K562 (cell line): ENCODE data around the gene WDR27. TPM values are rescaled to one million over a fixed set of nuclear protein-coding genes. Genes with fewer than 3 reads are reported as not detected.

Experiments
- ATAC-seq: fragments of 200-7000 bp; cut with Tn5 transposase; 3 replicates; pipeline ENCODE4 v1.9.1; 2020; ENCODE audit warnings: moderate library complexity
- BruUV-seq: library from RNA; stranded (reverse); fragments of 400-500 nt; replicated peaks from 2 replicates; lab custom pipeline; 2021; lab: Mats Ljungman, UMichigan
- CTCF ChIA-PET: fragments of 300-600 bp; formaldehyde crosslinking; extraction: SDS; loops from one replicate; lab custom pipeline; 2021; ENCODE audit warnings: low intra/inter-chr PET ratio; lab: Yijun Ruan, JAX
- POLR2A ChIA-PET: fragments of 300-600, 350-650 bp; sonication (Branson Sonifier 250); formaldehyde crosslinking; extraction: SDS; loops from one replicate; lab custom pipeline; 2021; ENCODE audit warnings: antibody characterized with exemption, inconsistent platforms; lab: Yijun Ruan, JAX
- DNase-seq, 4 experiments: peaks; one replicate each; pipeline versions ENCODE4 v3.0.0 to v3.0.0-alpha.2; 2011 to 2018; ENCODE audit warnings: low spot score in 3 of 4, mixed read lengths in 3 of 4; ENCODE audit errors: extremely low read depth in 1 of 4
- FAIRE-seq: peaks from 2 replicates; lab custom pipeline; 2011; peaks lifted over from hg19 to GRCh38; lab: Jason Lieb, UNC
- H2AFZ ChIP-seq: 2 replicates; pipeline ENCODE4 v1.6.0; 2011; ENCODE audit warnings: low read depth, low read length, control low read depth, inconsistent platforms
- H3K27ac ChIP-seq: fragments of 200-600 bp; 3 replicates; pipeline ENCODE4 v1.8.0; 2011; ENCODE audit warnings: low read depth, mild to moderate bottlenecking, control low read depth, inconsistent platforms, low read length, moderate library complexity, mixed read lengths; ENCODE audit errors: extremely low read depth
- H3K27me3 ChIP-seq, 2 experiments: fragments of 300-600 bp in 1 of 2; 2 replicates in 1 of 2; 3 replicates in 1 of 2; pipeline versions ENCODE4 v1.6.0 to v1.8.0; 2011; ENCODE audit warnings: inconsistent platforms in 2 of 2, low read length in 2 of 2, mild to moderate bottlenecking in 1 of 2, mixed read lengths in 1 of 2, moderate library complexity in 1 of 2; ENCODE audit not compliant: control insufficient read depth in 2 of 2, insufficient read depth in 2 of 2
- H3K36me3 ChIP-seq: fragments of 300-600 bp; 3 replicates; pipeline ENCODE4 v1.8.0; 2011; ENCODE audit warnings: mild to moderate bottlenecking, low read length, inconsistent platforms; ENCODE audit not compliant: control insufficient read depth, insufficient read depth
- H3K4me1 ChIP-seq, 2 experiments: fragments of 200-600 bp in 1 of 2; replicated peaks in 1 of 2; 2 replicates in 1 of 2; 3 replicates in 1 of 2; pipeline versions ENCODE4 v1.5.1 to v1.8.0; 2011; ENCODE audit warnings: inconsistent platforms in 2 of 2, low read length in 2 of 2, mild to moderate bottlenecking in 1 of 2, mixed read lengths in 1 of 2, moderate library complexity in 1 of 2; ENCODE audit not compliant: control insufficient read depth in 2 of 2, insufficient read depth in 2 of 2
- H3K4me2 ChIP-seq: 2 replicates; pipeline ENCODE4 v1.6.1; 2011; ENCODE audit warnings: low read length, control low read depth, inconsistent platforms, mixed read lengths; ENCODE audit not compliant: insufficient read depth
- H3K4me3 ChIP-seq: fragments of 200-600 bp; sonication (generic), shearing (Covaris generic); 2 replicates; pipeline ENCODE4 v1.5.1; 2016; ENCODE audit warnings: control low read depth, inconsistent platforms
- H3K79me2 ChIP-seq: fragments of 200-600 bp; 3 replicates; pipeline ENCODE4 v1.8.0; 2011; ENCODE audit warnings: low read length, inconsistent platforms; ENCODE audit not compliant: control insufficient read depth, insufficient read depth
- H3K9ac ChIP-seq, 2 experiments: 2 replicates each; pipeline versions ENCODE4 v1.6.0 to v1.6.1; 2011; ENCODE audit warnings: low read depth in 2 of 2, low read length in 2 of 2, control low read depth in 1 of 2, inconsistent platforms in 1 of 2, mild to moderate bottlenecking in 1 of 2, mixed read lengths in 1 of 2; ENCODE audit not compliant: insufficient read depth in 1 of 2
- H3K9me1 ChIP-seq: one replicate; pipeline ENCODE4 v1.6.0; 2011; ENCODE audit warnings: inconsistent platforms, mild to moderate bottlenecking, low read length, moderate library complexity; ENCODE audit not compliant: control insufficient read depth, insufficient read depth
- H3K9me3 ChIP-seq: replicated peaks from 2 replicates; pipeline ENCODE4 v1.5.1; 2011; ENCODE audit warnings: low read depth, low read length, inconsistent platforms; ENCODE audit not compliant: control insufficient read depth, insufficient read depth
- H4K20me1 ChIP-seq: replicated peaks from 2 replicates; pipeline ENCODE4 v1.6.1; 2011; ENCODE audit warnings: low read length, inconsistent platforms, mixed read lengths; ENCODE audit not compliant: control insufficient read depth, insufficient read depth
- CEBPB ChIP-seq: fragments of 450-650 bp; IDR thresholded peaks from 2 replicates; pipeline ENCODE4 v1.6.1; 2016; ENCODE audit warnings: missing genetic modification characterization, missing compliant biosample characterization
- HMGXB4 ChIP-seq: sonication (generic); formaldehyde crosslinking; IDR thresholded peaks from 2 replicates; pipeline ENCODE4 v1.8.1; 2023; ENCODE audit warnings: mild to moderate bottlenecking, missing genetic modification reagents
- PREB ChIP-seq: sonication (generic); formaldehyde crosslinking; IDR thresholded peaks from 2 replicates; pipeline ENCODE4 v1.8.1; 2023; ENCODE audit warnings: mild to moderate bottlenecking, missing genetic modification reagents
- RBM22 ChIP-seq: fragments of 200-400 bp; formaldehyde crosslinking; IDR thresholded peaks from 2 replicates; pipeline ENCODE4 v1.6.1; 2018; ENCODE audit warnings: low read length, low read depth; ENCODE audit not compliant: poor library complexity, severe bottlenecking
- SETDB1 ChIP-seq: IDR thresholded peaks from one replicate; pipeline ENCODE4 v1.6.1; 2012; ENCODE audit warnings: low read length, control low read depth, inconsistent platforms
- SMARCA5 ChIP-seq: fragments of 450-650 bp; IDR thresholded peaks from 2 replicates; pipeline ENCODE4 v1.6.1; 2016
- ZNF717 ChIP-seq: fragments of 250-450 bp; sonication (Bioruptor Pico); IDR thresholded peaks from 2 replicates; pipeline ENCODE4 v1.5.0; 2021
- WGBS: fragments of 100-300 bp; shearing (Covaris generic); methylation state at CpG from one replicate; pipeline ENCODE4 v1.1.6; 2016; ENCODE audit warnings: low coverage, mixed read lengths; ENCODE audit not compliant: insufficient coverage; ENCODE audit errors: missing lambda C conversion rate; 5-methylcytosine and 5-hydroxymethylcytosine counted together
- in situ Hi-C: fragments of 300-500 bp; cut with MboI; formaldehyde crosslinking; loops from 4 replicates; pipeline ENCODE4 v1.15.0; 2018; ENCODE audit warnings: inconsistent platforms, mixed read lengths
- intact Hi-C: fragments of 100-400 bp; cut with micrococcal nuclease; formaldehyde crosslinking; loops from 2 replicates; pipeline ENCODE4 v1.14.2; 2022
- polyA plus RNA-seq, 8 experiments: library from polyadenylated mRNA; depleted of rRNA in 4 of 8; stranded (reverse) in 5 of 8; unstranded in 3 of 8; fragments of >200 nt; fragmentation: Nextera tagmentation in 2 of 8; fragmentation: Illumina TruSeq in 1 of 8; extraction: Ambion mirVana in 2 of 8; extraction: Trizol in 1 of 8; gene quantifications; 2 replicates each; pipeline versions ENCODE4 v1.2.1 to v1.2.3, GENCODE V29; 2011 to 2014; ENCODE audit warnings: inconsistent platforms in 1 of 8, missing spikeins in 1 of 8
- total RNA-seq, 7 experiments: library from RNA; depleted of rRNA in 6 of 7; stranded (reverse); fragments of >200 nt in 6 of 7; fragmentation: Illumina TruSeq in 2 of 7; extraction: Trizol in 2 of 7; gene quantifications; 2 replicates each; pipeline versions ENCODE4 v1.2.1 to v1.2.3, GENCODE V29; 2011 to 2021; ENCODE audit warnings: low replicate concordance in 1 of 7
- TF ChIP-seq, protein P1 (sequence below): fragments of 250-450 bp; sonication (Bioruptor Pico); IDR thresholded peaks from 2 replicates; pipeline ENCODE4 v1.5.0; 2022; ENCODE audit warnings: mild to moderate bottlenecking
- TF ChIP-seq, protein P2 (sequence below): sonication (generic); formaldehyde crosslinking; IDR thresholded peaks from 2 replicates; pipeline ENCODE4 v1.8.0; 2022; ENCODE audit warnings: mild to moderate bottlenecking, missing genetic modification reagents
- TF ChIP-seq, protein P3 (sequence below): fragments of 450-650 bp; IDR thresholded peaks from 2 replicates; pipeline ENCODE4 v1.6.1; 2017; ENCODE audit warnings: antibody characterized with exemption

WDR27 gene
- total and polyA plus RNA-seq, 9 of the 15 experiments (the other 6 are each of a cell fraction or from before 2014, with no cell fraction given): 4.3 to 77.2 (median 22.7) TPM

DNA sequence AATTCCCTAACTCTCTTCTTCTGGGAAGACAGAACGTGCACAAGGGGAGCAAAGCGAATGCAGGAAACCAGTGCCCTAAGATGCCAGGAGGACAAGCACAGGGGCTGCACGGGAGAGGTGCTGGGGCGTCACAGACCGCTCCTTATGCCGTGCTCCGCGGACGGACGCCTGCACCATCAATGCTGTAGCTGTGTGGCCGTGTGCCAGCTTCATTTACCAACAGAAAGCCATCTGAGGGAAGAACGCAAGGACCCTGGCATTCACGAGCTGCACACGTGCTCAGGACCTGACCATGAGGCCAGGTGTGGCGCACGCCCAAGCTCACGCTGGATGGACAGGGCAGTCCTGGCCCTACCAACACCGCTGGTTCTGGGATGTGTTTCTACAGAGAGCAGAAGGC lies 35.4 kb downstream of the WDR27 start:
- ATAC-seq (no peak), DNase-seq (no peak), FAIRE-seq (no peak)
- Histone ChIP-seq H3K36me3 (peaks cover 76% of the 10 kb centered on the region), H3K27ac (no peak overlapping the region), H3K79me2 (no peaks in the 10 kb centered on the region), H3K27me3 (no peaks in the 10 kb centered on the region), H3K9me1 (peaks cover under 1% of the 10 kb centered on the region), H3K9me3 (no peaks in the 10 kb centered on the region), H3K4me2 (no peak overlapping the region), H3K4me3 (no peak overlapping the region), H2AFZ (no peak overlapping the region), H3K4me1 (no peaks in the 10 kb centered on the region; a peak in 1 of 5 replicates), H3K9ac (peak overlapping the region in 1 of 2 experiments; percentile 29; a peak in 1 of 4 replicates), H4K20me1 (no peaks in the 10 kb centered on the region)
- WGBS: 89% methylated on average over 18 of the region's 18 CpGs
- intact Hi-C loops (no loop called here), in situ Hi-C loops (no loop called here)
- POLR2A ChIA-PET: no interaction called here
- CTCF ChIA-PET: no interaction called here
- no TSS peak for BruUV-seq
- TF ChIP-seq SETDB1: no peak
- TF ChIP-seq HMGXB4: no peak
- TF ChIP-seq, protein P1, sequence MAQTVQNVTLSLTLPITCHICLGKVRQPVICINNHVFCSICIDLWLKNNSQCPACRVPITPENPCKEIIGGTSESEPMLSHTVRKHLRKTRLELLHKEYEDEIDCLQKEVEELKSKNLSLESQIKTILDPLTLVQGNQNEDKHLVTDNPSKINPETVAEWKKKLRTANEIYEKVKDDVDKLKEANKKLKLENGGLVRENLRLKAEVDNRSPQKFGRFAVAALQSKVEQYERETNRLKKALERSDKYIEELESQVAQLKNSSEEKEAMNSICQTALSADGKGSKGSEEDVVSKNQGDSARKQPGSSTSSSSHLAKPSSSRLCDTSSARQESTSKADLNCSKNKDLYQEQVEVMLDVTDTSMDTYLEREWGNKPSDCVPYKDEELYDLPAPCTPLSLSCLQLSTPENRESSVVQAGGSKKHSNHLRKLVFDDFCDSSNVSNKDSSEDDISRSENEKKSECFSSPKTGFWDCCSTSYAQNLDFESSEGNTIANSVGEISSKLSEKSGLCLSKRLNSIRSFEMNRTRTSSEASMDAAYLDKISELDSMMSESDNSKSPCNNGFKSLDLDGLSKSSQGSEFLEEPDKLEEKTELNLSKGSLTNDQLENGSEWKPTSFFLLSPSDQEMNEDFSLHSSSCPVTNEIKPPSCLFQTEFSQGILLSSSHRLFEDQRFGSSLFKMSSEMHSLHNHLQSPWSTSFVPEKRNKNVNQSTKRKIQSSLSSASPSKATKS (CRISPR knock-in tag): no peak
- TF ChIP-seq PREB (CRISPR knock-in tag): no peak
- TF ChIP-seq SMARCA5: no peak
- TF ChIP-seq CEBPB (tag): no peak
- TF ChIP-seq, protein P2, sequence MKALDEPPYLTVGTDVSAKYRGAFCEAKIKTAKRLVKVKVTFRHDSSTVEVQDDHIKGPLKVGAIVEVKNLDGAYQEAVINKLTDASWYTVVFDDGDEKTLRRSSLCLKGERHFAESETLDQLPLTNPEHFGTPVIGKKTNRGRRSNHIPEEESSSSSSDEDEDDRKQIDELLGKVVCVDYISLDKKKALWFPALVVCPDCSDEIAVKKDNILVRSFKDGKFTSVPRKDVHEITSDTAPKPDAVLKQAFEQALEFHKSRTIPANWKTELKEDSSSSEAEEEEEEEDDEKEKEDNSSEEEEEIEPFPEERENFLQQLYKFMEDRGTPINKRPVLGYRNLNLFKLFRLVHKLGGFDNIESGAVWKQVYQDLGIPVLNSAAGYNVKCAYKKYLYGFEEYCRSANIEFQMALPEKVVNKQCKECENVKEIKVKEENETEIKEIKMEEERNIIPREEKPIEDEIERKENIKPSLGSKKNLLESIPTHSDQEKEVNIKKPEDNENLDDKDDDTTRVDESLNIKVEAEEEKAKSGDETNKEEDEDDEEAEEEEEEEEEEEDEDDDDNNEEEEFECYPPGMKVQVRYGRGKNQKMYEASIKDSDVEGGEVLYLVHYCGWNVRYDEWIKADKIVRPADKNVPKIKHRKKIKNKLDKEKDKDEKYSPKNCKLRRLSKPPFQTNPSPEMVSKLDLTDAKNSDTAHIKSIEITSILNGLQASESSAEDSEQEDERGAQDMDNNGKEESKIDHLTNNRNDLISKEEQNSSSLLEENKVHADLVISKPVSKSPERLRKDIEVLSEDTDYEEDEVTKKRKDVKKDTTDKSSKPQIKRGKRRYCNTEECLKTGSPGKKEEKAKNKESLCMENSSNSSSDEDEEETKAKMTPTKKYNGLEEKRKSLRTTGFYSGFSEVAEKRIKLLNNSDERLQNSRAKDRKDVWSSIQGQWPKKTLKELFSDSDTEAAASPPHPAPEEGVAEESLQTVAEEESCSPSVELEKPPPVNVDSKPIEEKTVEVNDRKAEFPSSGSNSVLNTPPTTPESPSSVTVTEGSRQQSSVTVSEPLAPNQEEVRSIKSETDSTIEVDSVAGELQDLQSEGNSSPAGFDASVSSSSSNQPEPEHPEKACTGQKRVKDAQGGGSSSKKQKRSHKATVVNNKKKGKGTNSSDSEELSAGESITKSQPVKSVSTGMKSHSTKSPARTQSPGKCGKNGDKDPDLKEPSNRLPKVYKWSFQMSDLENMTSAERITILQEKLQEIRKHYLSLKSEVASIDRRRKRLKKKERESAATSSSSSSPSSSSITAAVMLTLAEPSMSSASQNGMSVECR: no peak
- TF ChIP-seq RBM22: no peak
- TF ChIP-seq, protein P3, sequence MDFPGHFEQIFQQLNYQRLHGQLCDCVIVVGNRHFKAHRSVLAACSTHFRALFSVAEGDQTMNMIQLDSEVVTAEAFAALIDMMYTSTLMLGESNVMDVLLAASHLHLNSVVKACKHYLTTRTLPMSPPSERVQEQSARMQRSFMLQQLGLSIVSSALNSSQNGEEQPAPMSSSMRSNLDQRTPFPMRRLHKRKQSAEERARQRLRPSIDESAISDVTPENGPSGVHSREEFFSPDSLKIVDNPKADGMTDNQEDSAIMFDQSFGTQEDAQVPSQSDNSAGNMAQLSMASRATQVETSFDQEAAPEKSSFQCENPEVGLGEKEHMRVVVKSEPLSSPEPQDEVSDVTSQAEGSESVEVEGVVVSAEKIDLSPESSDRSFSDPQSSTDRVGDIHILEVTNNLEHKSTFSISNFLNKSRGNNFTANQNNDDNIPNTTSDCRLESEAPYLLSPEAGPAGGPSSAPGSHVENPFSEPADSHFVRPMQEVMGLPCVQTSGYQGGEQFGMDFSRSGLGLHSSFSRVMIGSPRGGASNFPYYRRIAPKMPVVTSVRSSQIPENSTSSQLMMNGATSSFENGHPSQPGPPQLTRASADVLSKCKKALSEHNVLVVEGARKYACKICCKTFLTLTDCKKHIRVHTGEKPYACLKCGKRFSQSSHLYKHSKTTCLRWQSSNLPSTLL: no peak
- no peak for TF ChIP-seq ZNF717 (CRISPR knock-in tag)
